HCT116 (cell line): ENCODE results near the gene CHAD. TPM values are rescaled to one million over a fixed set of nuclear protein-coding genes. Genes with fewer than 3 reads are reported as not detected.
A peak's percentile ranks its signal among the peaks of the same experiment; 100 is the strongest.

Experiments
- ATAC-seq: fragments of 200-7000 bp; cut with Tn5 transposase; 2 replicates; pipeline ENCODE4 v1.9.1; 2020; ENCODE audit warnings: mild to moderate bottlenecking, moderate library complexity
- BruUV-seq: library from RNA; stranded (reverse); fragments of 400-500 nt; replicated peaks from 2 replicates; lab custom pipeline; 2021; lab: Mats Ljungman, UMichigan
- CTCF ChIA-PET: fragments of 300-600 bp; sonication (Branson Sonifier 250); formaldehyde crosslinking; loops from one replicate; lab custom pipeline; 2021; ENCODE audit warnings: antibody characterized with exemption; lab: Charles Lee
- POLR2A ChIA-PET: fragments of 300-600, 350-600 bp; sonication (Branson Sonifier 250); formaldehyde crosslinking; loops from one replicate; lab custom pipeline; 2021; ENCODE audit warnings: antibody characterized with exemption; lab: Charles Lee
- RAD21 ChIA-PET, 2 experiments: fragments of 300-600 bp; sonication (Branson Sonifier 250); formaldehyde crosslinking; loops; one replicate each; lab custom pipeline; 2023; ENCODE audit warnings: low total read pairs in 2 of 2; ENCODE audit not compliant: uncharacterized antibody in 2 of 2, unreplicated experiment in 2 of 2, low non-redundant PET in 1 of 2; lab: Charles Lee
- DNase-seq: peaks from one replicate; pipeline ENCODE4 v3.0.0-alpha.2; 2010; ENCODE audit warnings: low read depth, low spot score
- H2AFZ ChIP-seq: fragments of 200-600 bp; shearing (Covaris generic), sonication (generic); 2 replicates; pipeline ENCODE4 v1.6.1; 2017; ENCODE audit warnings: low read depth, mixed run types, mixed read lengths, antibody characterized with exemption, low read length; ENCODE audit not compliant: poor library complexity, severe bottlenecking
- H3K27ac ChIP-seq: 2 replicates; pipeline ENCODE4 v1.5.1; 2012; ENCODE audit warnings: low read depth, low read length
- H3K27me3 ChIP-seq: fragments of 200-600 bp; sonication (generic); 2 replicates; pipeline ENCODE4 v1.6.1; 2016; ENCODE audit warnings: mixed run types, low read length, mixed read lengths; ENCODE audit not compliant: insufficient read depth
- H3K36me3 ChIP-seq, 2 experiments: fragments of 200-500 bp in 1 of 2; fragments of 200-600 bp in 1 of 2; sonication (Bioruptor generic) in 1 of 2; sonication (generic) in 1 of 2; 2 replicates each; pipeline versions ENCODE4 v1.5.1 to v1.6.1; 2014 to 2016; ENCODE audit warnings: low read length in 2 of 2, inconsistent platforms in 1 of 2, mixed read lengths in 1 of 2, mixed run types in 1 of 2; ENCODE audit not compliant: insufficient read depth in 2 of 2, control insufficient read depth in 1 of 2
- H3K4me1 ChIP-seq, 2 experiments: fragments of 200-600 bp in 1 of 2; sonication (generic) in 1 of 2; 2 replicates each; pipeline versions ENCODE4 v1.5.1 to v1.6.1; 2012 to 2017; ENCODE audit warnings: low read length in 2 of 2, inconsistent platforms in 1 of 2, mild to moderate bottlenecking in 1 of 2, mixed read lengths in 1 of 2, mixed run types in 1 of 2, moderate library complexity in 1 of 2; ENCODE audit not compliant: insufficient read depth in 2 of 2, control insufficient read depth in 1 of 2
- H3K4me2 ChIP-seq: fragments of 200-600 bp; sonication (generic); 2 replicates; pipeline ENCODE4 v1.6.1; 2017; ENCODE audit warnings: mixed run types, low read length, mixed read lengths
- H3K4me3 ChIP-seq, 2 experiments: fragments of 200-600 bp in 1 of 2; sonication (generic) in 1 of 2; replicated peaks in 1 of 2; 2 replicates each; pipeline ENCODE4 v1.5.1; 2011 to 2016; ENCODE audit warnings: low read length in 2 of 2, control low read depth in 1 of 2, low read depth in 1 of 2, mild to moderate bottlenecking in 1 of 2, mixed read lengths in 1 of 2, mixed run types in 1 of 2
- H3K79me2 ChIP-seq: fragments of 200-600 bp; sonication (generic); 2 replicates; pipeline ENCODE4 v1.6.1; 2017; ENCODE audit warnings: mild to moderate bottlenecking, mixed run types, low read length, moderate library complexity, mixed read lengths; ENCODE audit not compliant: insufficient read depth
- H3K9ac ChIP-seq: fragments of 200-600 bp; sonication (generic); 2 replicates; pipeline ENCODE4 v1.6.1; 2016; ENCODE audit warnings: low read length, mixed read lengths
- H3K9me2 ChIP-seq: fragments of 200-600 bp; sonication (generic), shearing (Covaris generic); 2 replicates; pipeline ENCODE4 v1.6.1; 2017; ENCODE audit warnings: mixed run types, mild to moderate bottlenecking, moderate library complexity; ENCODE audit not compliant: insufficient read depth
- H3K9me3 ChIP-seq, 2 experiments: fragments of 200-500 bp in 1 of 2; fragments of 200-600 bp in 1 of 2; sonication (Bioruptor generic) in 1 of 2; sonication (generic) in 1 of 2; 2 replicates each; pipeline ENCODE4 v1.6.1; 2014 to 2017; ENCODE audit warnings: low read length in 2 of 2, mixed read lengths in 2 of 2, inconsistent platforms in 1 of 2, low read depth in 1 of 2, mild to moderate bottlenecking in 1 of 2, mixed run types in 1 of 2, moderate library complexity in 1 of 2; ENCODE audit not compliant: control insufficient read depth in 1 of 2, insufficient read depth in 1 of 2
- H4K20me1 ChIP-seq: fragments of 200-600 bp; sonication (generic), shearing (Covaris generic); 2 replicates; pipeline ENCODE4 v1.6.1; 2017; ENCODE audit warnings: mixed run types, mild to moderate bottlenecking, moderate library complexity; ENCODE audit not compliant: insufficient read depth
- EGR1 ChIP-seq: IDR thresholded peaks from 2 replicates; pipeline ENCODE4 v1.6.1; 2012; ENCODE audit warnings: low read depth
- EZH2phosphoT487 ChIP-seq: fragments of 200-600 bp; IDR thresholded peaks from 2 replicates; pipeline ENCODE4 v1.6.1; 2018; ENCODE audit warnings: antibody characterized with exemption, borderline replicate concordance
- JUND ChIP-seq: IDR thresholded peaks from 2 replicates; pipeline ENCODE4 v1.6.1; 2012
- POLR2A ChIP-seq: IDR thresholded peaks from 2 replicates; pipeline ENCODE4 v1.7.0; 2011; ENCODE audit warnings: borderline replicate concordance; ENCODE audit not compliant: insufficient read depth, insufficient read length; ENCODE audit errors: extremely low read depth
- POLR2AphosphoS5 ChIP-seq: IDR thresholded peaks from 2 replicates; pipeline ENCODE4 v1.6.1; 2011; ENCODE audit warnings: mild to moderate bottlenecking, low read depth, low read length, moderate library complexity
- RAD21 ChIP-seq: IDR thresholded peaks from 2 replicates; pipeline ENCODE4 v1.6.1; 2012; ENCODE audit warnings: low read depth, mild to moderate bottlenecking
- TCF7L2 ChIP-seq: IDR thresholded peaks from 2 replicates; pipeline ENCODE4 v1.7.0; 2011; ENCODE audit warnings: borderline replicate concordance, inconsistent platforms; ENCODE audit not compliant: insufficient read depth, insufficient read length; ENCODE audit errors: extremely low read depth
- YY1 ChIP-seq: IDR thresholded peaks from 2 replicates; pipeline ENCODE4 v1.6.1; 2011; ENCODE audit warnings: low read length, low read depth, moderate library complexity, mild to moderate bottlenecking; ENCODE audit not compliant: insufficient replicate concordance; ENCODE audit errors: extremely low read depth
- ZFX ChIP-seq: fragments of 450-650 bp; IDR thresholded peaks from 2 replicates; pipeline ENCODE4 v1.6.1; 2017
- ZNF274 ChIP-seq: fragments of 200-500 bp; sonication (Bioruptor generic); IDR thresholded peaks from 2 replicates; pipeline ENCODE4 v1.6.1; 2014; ENCODE audit warnings: mild to moderate bottlenecking, low read depth, low read length, inconsistent platforms
- intact Hi-C: fragments of 100-400 bp; cut with micrococcal nuclease; formaldehyde crosslinking; loops from 2 replicates; pipeline ENCODE4 v1.10.0; 2022
- total RNA-seq: library from RNA; stranded (reverse); gene quantifications from one replicate; pipeline ENCODE4 v1.2.1, GENCODE V29; 2021; ENCODE audit not compliant: unreplicated experiment

The CHAD gene
- total RNA-seq, 1 experiment from 2014 or later: not detected

DNA sequence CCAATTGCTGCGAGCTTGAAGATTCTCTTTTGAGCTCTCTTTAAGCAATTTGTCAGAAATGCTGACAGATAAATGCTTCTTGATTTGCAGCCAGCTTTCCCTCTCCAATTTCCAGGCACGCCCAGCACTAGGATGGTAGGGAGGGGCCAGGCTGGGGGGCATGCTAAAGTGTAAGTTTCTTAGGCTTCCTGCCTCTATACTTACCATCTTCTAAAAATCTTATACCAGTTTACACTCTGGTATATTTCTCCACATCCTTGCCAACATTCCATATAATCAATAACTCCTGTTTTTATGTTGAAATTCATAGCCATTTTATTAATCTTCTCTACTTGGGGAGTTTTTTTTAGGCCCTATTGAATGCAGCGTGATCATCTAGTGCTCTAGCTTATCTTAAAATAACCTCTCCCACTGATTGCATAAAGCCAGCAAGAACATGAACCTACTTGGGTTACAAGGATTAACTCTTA, 25.1 kb downstream of the CHAD start:
- ChIA-PET RAD21 (interaction anchor here in 1 of 2 experiments (0.7 kb wide), 1 partner anchor 46 kb away, joined by 3 read pairs; the partner anchor contains the start of gene LRRC59), POLR2A (no interaction called here), CTCF (interaction anchor here (1.3 kb wide), 1 partner anchor 46 kb away, joined by 4 read pairs; the partner anchor contains the start of gene LRRC59)
- intact Hi-C loops: no loop called here
- TF ChIP-seq YY1: no peak
- TF ChIP-seq RAD21: no peak
- no peak for TF ChIP-seq ZFX
- TF ChIP-seq ZNF274: no peak
- TF ChIP-seq JUND: no peak
- no peak for TF ChIP-seq EGR1
- TF ChIP-seq TCF7L2: no peak
- no peak for TF ChIP-seq POLR2A
- no peak for TF ChIP-seq EZH2phosphoT487
- TF ChIP-seq POLR2AphosphoS5: no peak
- Histone ChIP-seq H3K9ac (no peak overlapping the region), H3K36me3 (no peaks in the 10 kb centered on the region), H3K9me2 (no peaks in the 10 kb centered on the region), H3K27me3 (no peaks in the 10 kb centered on the region), H3K4me2 (peak overlapping the region; percentile 14), H2AFZ (no peak overlapping the region), H3K9me3 (no peaks in the 10 kb centered on the region), H4K20me1 (no peaks in the 10 kb centered on the region), H3K4me3 (no peak overlapping the region), H3K27ac (no peak overlapping the region), H3K79me2 (no peaks in the 10 kb centered on the region), H3K4me1 (peaks cover 13 to 15% of the 10 kb centered on the region in 2 experiments)
- no TSS peak for BruUV-seq
- ATAC-seq (0 out of 2 replicates have a peak, but pooled peaks have one; percentile 53), DNase-seq (no peak)
